Measurements from ENCODE around the gene NPHS1.

GRCh38 chr19:35868823-35869326 is 16.6 kb upstream of the NPHS1 start:
- TF ChIP-seq POLR2A (IDR thresholded peaks at IDR 0.05) (no peak), CTCF (IDR thresholded peaks at IDR 0.05) (no peak)

Measured in uterus (tissue), 2 donors.